ENCODE data around the gene EDDM3A. TPM values are rescaled to one million over a fixed set of nuclear protein-coding genes. Genes with fewer than 3 reads are reported as not detected.

Gene EDDM3A
- total RNA-seq, 1 donor from 2014 or later = not detected

GRCh38 chr14:20711685-20712084, 34.0 kb upstream of the EDDM3A start:
- Mint-ChIP-seq H3K4me3 (ENCODE audit: unreplicated experiment) (no peak overlapping the region), H3K4me1 (ENCODE audit: low read depth, unreplicated experiment) (peaks cover 10% of the 10 kb centered on the region), H3K27ac (ENCODE audit: unreplicated experiment) (no peak overlapping the region), H3K27me3 (ENCODE audit: unreplicated experiment) (no peaks in the 10 kb centered on the region), H3K36me3 (ENCODE audit: unreplicated experiment) (no peaks in the 10 kb centered on the region), H3K9me3 (ENCODE audit: unreplicated experiment) (peaks cover 4% of the 10 kb centered on the region)
- no peak for DNase-seq
- TF ChIP-seq, protein P1, sequence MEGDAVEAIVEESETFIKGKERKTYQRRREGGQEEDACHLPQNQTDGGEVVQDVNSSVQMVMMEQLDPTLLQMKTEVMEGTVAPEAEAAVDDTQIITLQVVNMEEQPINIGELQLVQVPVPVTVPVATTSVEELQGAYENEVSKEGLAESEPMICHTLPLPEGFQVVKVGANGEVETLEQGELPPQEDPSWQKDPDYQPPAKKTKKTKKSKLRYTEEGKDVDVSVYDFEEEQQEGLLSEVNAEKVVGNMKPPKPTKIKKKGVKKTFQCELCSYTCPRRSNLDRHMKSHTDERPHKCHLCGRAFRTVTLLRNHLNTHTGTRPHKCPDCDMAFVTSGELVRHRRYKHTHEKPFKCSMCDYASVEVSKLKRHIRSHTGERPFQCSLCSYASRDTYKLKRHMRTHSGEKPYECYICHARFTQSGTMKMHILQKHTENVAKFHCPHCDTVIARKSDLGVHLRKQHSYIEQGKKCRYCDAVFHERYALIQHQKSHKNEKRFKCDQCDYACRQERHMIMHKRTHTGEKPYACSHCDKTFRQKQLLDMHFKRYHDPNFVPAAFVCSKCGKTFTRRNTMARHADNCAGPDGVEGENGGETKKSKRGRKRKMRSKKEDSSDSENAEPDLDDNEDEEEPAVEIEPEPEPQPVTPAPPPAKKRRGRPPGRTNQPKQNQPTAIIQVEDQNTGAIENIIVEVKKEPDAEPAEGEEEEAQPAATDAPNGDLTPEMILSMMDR (IDR thresholded peaks at IDR 0.05; ENCODE audit: partially characterized antibody, unreplicated experiment) = no peak

DNA sequence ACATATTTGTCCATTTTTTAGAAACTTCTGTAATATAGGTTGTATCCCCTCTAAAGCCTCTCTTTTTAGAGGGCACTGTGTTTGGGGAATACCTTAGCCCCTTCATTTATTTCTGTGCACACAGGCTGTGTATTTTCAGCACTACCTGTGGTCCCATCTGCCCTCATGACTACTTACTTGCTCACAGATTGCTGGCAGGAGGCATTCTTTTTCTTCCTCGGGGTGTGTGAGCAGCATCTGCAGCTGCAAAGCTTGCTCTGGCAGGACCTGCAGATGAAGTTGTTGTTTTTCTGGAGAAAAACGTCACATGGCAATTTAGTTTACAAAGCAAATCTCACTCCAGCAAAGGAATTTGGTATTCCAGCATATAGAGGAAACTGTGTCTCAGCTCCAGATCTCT, 32.8 kb upstream of the EDDM3A start:
- TF ChIP-seq, protein P1 (IDR thresholded peaks at IDR 0.05; ENCODE audit: partially characterized antibody, unreplicated experiment) = no peak
- DNase-seq = no peak
- H3K4me1 Mint-ChIP-seq (ENCODE audit: low read depth, unreplicated experiment) = peaks cover 10% of the 10 kb centered on the region
- no peaks in the 10 kb centered on the region for H3K36me3 Mint-ChIP-seq (ENCODE audit: unreplicated experiment)
- H3K4me3 Mint-ChIP-seq (ENCODE audit: unreplicated experiment) = no peak overlapping the region
- no peaks in the 10 kb centered on the region for H3K27me3 Mint-ChIP-seq (ENCODE audit: unreplicated experiment)
- H3K27ac Mint-ChIP-seq (ENCODE audit: unreplicated experiment) = no peak overlapping the region
- H3K9me3 Mint-ChIP-seq (ENCODE audit: unreplicated experiment) = peaks cover 4% of the 10 kb centered on the region

- no peaks in the 10 kb centered on the region for H3K36me3 Mint-ChIP-seq (ENCODE audit: unreplicated experiment)
- DNase-seq = no peak
- H3K4me1 Mint-ChIP-seq (ENCODE audit: low read depth, unreplicated experiment) = peaks cover 10% of the 10 kb centered on the region
- no peaks in the 10 kb centered on the region for H3K27me3 Mint-ChIP-seq (ENCODE audit: unreplicated experiment)
- no peak overlapping the region for H3K4me3 Mint-ChIP-seq (ENCODE audit: unreplicated experiment)
- TF ChIP-seq, protein P1 (IDR thresholded peaks at IDR 0.05; ENCODE audit: partially characterized antibody, unreplicated experiment) = no peak
- H3K27ac Mint-ChIP-seq (ENCODE audit: unreplicated experiment) = no peak overlapping the region
- peaks cover 4% of the 10 kb centered on the region for H3K9me3 Mint-ChIP-seq (ENCODE audit: unreplicated experiment)
These were observed 31.0 kb upstream of the EDDM3A start for GRCh38 chr14:20714593-20715250.

DNA sequence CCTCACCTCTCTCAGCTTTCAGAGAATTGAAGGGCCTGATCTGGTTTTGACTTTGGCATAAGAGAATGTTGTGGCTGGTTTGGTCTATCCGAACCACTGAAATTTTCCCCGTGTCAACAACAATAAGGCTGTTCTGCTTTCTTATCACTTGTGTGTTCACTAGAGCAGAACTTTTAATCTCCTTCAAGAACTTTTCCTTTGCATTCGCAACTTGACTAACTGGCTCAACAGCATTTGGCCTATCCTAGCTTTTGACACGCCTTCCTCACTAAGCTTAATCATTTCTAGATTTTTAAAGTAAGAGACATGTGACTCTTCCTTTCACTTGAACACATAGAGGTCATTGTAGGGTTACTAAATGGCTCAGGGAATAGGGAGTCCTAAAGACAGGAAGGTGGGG, 25.9 kb upstream of the EDDM3A start:
- Mint-ChIP-seq H3K36me3 (ENCODE audit: unreplicated experiment) (no peaks in the 10 kb centered on the region), H3K27ac (ENCODE audit: unreplicated experiment) (no peak overlapping the region), H3K9me3 (ENCODE audit: unreplicated experiment) (peaks cover 7% of the 10 kb centered on the region), H3K27me3 (ENCODE audit: unreplicated experiment) (no peaks in the 10 kb centered on the region), H3K4me3 (ENCODE audit: unreplicated experiment) (no peak overlapping the region), H3K4me1 (ENCODE audit: low read depth, unreplicated experiment) (no peaks in the 10 kb centered on the region)
- no peak for DNase-seq
- TF ChIP-seq, protein P1 (IDR thresholded peaks at IDR 0.05; ENCODE audit: partially characterized antibody, unreplicated experiment) = no peak

GRCh38 chr14:20720741-20721140, 24.9 kb upstream of the EDDM3A start:
- Mint-ChIP-seq H3K27ac (ENCODE audit: unreplicated experiment) (no peak overlapping the region), H3K36me3 (ENCODE audit: unreplicated experiment) (no peaks in the 10 kb centered on the region), H3K9me3 (ENCODE audit: unreplicated experiment) (peaks cover 4% of the 10 kb centered on the region), H3K4me3 (ENCODE audit: unreplicated experiment) (no peak overlapping the region), H3K4me1 (ENCODE audit: low read depth, unreplicated experiment) (no peaks in the 10 kb centered on the region), H3K27me3 (ENCODE audit: unreplicated experiment) (no peaks in the 10 kb centered on the region)
- TF ChIP-seq, protein P1 (IDR thresholded peaks at IDR 0.05; ENCODE audit: partially characterized antibody, unreplicated experiment) = no peak
- no peak for DNase-seq

Data from glutamatergic neuron (in vitro differentiated cells).